Keratinocyte (primary cell): ENCODE results near the gene CD164L2.

Source experiments
- EZH2 ChIP-seq: IDR thresholded peaks from one replicate; pipeline ENCODE4 v1.6.1; 2012; ENCODE audit warnings: inconsistent platforms, mild to moderate bottlenecking, low read length, moderate library complexity
- TF ChIP-seq, protein P1 (sequence below), 3 experiments: IDR thresholded peaks in 1 of 3; conservative IDR thresholded peaks in 1 of 3; optimal IDR thresholded peaks in 1 of 3; 2 replicates in 2 of 3; 3 replicates in 1 of 3; pipeline versions ENCODE3 to v1.5.1; 2011; ENCODE audit warnings: low read length in 3 of 3, mild to moderate bottlenecking in 3 of 3, moderate library complexity in 2 of 3, control low read depth in 1 of 3, inconsistent platforms in 1 of 3; ENCODE audit not compliant: insufficient read depth in 2 of 3; ENCODE audit errors: extremely low read depth in 1 of 3

DNA sequence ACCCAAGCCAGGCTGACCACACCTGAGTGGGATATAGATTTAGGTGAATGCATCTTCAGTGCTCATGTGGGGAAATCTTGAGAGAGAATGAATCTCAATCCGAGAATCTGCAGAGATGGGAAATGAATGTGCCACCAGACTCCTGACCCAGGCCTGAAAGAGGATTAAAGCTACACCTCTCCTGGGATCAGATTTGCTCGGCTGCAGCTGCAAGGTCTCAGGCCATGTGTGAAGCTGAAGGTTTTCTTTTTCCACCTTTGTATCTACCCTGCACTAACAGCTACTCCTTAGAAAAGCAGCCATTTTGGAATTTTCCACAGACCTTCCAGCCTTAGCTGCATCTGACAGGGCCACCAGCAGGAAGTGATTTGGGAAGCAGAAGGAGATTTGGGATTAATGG, 27.6 kb upstream of the CD164L2 start:
- TF ChIP-seq, protein P1, sequence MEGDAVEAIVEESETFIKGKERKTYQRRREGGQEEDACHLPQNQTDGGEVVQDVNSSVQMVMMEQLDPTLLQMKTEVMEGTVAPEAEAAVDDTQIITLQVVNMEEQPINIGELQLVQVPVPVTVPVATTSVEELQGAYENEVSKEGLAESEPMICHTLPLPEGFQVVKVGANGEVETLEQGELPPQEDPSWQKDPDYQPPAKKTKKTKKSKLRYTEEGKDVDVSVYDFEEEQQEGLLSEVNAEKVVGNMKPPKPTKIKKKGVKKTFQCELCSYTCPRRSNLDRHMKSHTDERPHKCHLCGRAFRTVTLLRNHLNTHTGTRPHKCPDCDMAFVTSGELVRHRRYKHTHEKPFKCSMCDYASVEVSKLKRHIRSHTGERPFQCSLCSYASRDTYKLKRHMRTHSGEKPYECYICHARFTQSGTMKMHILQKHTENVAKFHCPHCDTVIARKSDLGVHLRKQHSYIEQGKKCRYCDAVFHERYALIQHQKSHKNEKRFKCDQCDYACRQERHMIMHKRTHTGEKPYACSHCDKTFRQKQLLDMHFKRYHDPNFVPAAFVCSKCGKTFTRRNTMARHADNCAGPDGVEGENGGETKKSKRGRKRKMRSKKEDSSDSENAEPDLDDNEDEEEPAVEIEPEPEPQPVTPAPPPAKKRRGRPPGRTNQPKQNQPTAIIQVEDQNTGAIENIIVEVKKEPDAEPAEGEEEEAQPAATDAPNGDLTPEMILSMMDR (optimal IDR thresholded peaks at IDR 0.05 in 1 of 3, IDR thresholded peaks at IDR 0.05 in 1 of 3, conservative IDR thresholded peaks at IDR 0.05 in 1 of 3; ENCODE audit: extremely low read depth in 1 of 3, insufficient read depth in 2 of 3, low read length in 3 of 3) = no peak
- TF ChIP-seq EZH2 = no peak
